ENCODE data around the gene PTPRJ.
"Not testable (repeated sequence)": the region's sequence is repeated elsewhere in the genome, so short reads cannot be mapped to it uniquely, and the experiment has no call there.

Gene PTPRJ

DNA sequence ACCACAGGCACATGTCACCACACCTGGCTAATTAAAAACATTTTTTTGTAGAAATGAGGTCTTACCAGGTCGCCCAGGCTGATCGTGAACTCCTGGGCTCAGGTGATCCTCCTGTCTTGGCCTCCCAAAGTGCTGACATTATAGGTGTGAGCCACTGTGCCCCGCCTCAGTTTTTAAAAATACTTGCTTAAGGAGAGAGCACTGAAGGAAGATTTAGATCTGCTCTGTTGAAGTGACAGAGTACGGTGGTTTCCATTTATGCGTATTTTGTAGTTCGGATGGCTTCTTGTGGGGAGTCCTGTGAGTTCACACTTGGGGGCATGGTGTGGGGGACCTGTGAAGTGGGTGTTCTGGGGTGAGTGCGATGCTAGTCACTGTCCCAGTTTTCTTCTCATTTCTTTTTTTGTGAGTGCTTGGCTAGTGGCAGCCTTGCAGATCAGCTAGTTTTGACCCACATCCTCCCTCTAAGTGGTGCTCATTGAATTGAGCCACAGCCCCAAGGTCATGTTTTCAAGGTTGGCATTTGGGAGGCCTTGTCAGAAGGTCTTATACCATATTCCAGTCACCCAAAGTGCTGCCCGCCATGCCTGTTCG is 31.5 kb downstream of the PTPRJ start:
- no peak for DNase-seq (ENCODE audit: low read depth)
- H3K4me3 ChIP-seq (ENCODE audit: low read depth, low read length): no peak overlapping the region

- H3K4me3 ChIP-seq (ENCODE audit: low read depth, low read length): no peak overlapping the region
- DNase-seq (ENCODE audit: low read depth): no peak
These were observed 33.0 kb downstream of the PTPRJ start for GRCh38 chr11:48013269-48013901.

- H3K4me3 ChIP-seq (ENCODE audit: low read depth, low read length): no peak overlapping the region
- no peak for DNase-seq (ENCODE audit: low read depth)
These were observed 34.6 kb downstream of the PTPRJ start for GRCh38 chr11:48014917-48015316.

- DNase-seq (ENCODE audit: low read depth): no peak
- H3K4me3 ChIP-seq (ENCODE audit: low read depth, low read length): no peak overlapping the region
These were observed 36.9 kb downstream of the PTPRJ start for GRCh38 chr11:48017105-48017830.

DNA sequence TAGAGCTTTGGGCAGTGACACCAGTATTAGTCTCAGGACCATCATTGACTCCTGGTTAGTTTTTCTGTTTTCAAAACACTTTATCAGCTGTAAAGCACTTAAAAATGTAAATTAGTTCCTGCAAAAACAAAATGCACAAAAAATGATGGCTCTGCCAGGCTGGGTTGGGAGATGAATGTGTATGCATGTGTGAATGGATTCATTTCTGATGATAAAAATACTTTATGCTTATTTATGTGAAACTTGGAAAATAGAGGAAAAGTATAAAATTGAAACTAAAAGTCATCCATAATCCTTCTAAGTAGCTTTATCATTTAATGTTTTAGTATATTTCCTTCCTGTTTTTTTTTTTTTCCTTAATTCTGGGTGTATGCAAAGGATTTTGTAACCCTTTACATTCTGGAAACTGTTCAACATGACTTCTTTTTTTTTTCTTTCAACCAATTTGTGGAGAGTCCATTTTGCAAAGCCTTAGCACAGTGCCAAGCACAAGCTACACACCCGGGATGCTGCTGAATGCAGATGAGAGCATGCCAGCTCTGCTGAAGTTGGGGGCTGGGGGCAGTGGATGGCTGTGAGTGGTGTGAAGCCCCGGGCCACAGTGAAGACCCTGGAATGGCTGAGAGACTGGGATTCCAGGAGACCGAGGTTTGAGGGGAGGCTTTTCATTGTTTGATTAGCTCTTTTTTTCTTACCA is 37.6 kb downstream of the PTPRJ start:
- no peak for DNase-seq (ENCODE audit: low read depth)
- no peak overlapping the region for H3K4me3 ChIP-seq (ENCODE audit: low read depth, low read length)

GRCh38 chr11:48018528-48019216 is 38.3 kb downstream of the PTPRJ start:
- no peak overlapping the region for H3K4me3 ChIP-seq (ENCODE audit: low read depth, low read length)
- DNase-seq (ENCODE audit: low read depth): no peak

GRCh38 chr11:48019217-48019584 is 38.8 kb downstream of the PTPRJ start:
- no peak overlapping the region for H3K4me3 ChIP-seq (ENCODE audit: low read depth, low read length)
- DNase-seq (ENCODE audit: low read depth): no peak

- H3K4me3 ChIP-seq (ENCODE audit: low read depth, low read length): no peak overlapping the region
- no peak for DNase-seq (ENCODE audit: low read depth)
These were observed 39.2 kb downstream of the PTPRJ start for GRCh38 chr11:48019595-48019994.

GRCh38 chr11:48020092-48020755 is 39.9 kb downstream of the PTPRJ start:
- no peak overlapping the region for H3K4me3 ChIP-seq (ENCODE audit: low read depth, low read length)
- no peak for DNase-seq (ENCODE audit: low read depth)

DNA sequence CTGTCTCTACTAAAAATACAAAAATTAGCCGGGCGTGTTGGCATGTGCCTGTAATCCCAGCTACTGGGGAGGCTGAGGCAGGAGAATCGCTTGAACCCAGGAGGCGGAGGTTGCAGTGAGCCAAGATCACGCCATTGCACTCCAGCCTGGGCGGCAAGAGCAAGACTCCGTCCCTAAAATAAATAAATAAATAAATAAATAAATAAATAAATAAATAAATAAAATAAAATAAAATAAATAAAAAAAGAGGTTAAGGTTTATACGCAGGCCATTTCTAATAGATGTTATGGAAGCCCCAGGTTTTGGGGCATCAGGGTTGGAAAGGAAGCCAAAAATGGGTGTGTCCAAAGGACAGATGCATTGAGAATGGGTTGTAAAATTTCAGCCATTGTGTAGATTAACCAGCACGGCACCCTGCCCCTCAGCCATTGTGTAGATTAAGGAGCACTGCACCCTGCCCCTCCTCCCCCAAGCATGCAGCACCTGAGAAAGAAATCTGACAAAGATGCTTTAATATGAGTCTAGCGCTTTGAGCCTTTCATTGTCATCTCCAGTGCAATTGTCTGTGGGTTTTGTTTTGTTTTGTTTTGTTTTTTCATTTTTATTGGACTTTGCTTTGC is 41.0 kb downstream of the PTPRJ start:
- not testable (repeated sequence) for DNase-seq (ENCODE audit: low read depth); H3K4me3 ChIP-seq (ENCODE audit: low read depth, low read length)

DNA sequence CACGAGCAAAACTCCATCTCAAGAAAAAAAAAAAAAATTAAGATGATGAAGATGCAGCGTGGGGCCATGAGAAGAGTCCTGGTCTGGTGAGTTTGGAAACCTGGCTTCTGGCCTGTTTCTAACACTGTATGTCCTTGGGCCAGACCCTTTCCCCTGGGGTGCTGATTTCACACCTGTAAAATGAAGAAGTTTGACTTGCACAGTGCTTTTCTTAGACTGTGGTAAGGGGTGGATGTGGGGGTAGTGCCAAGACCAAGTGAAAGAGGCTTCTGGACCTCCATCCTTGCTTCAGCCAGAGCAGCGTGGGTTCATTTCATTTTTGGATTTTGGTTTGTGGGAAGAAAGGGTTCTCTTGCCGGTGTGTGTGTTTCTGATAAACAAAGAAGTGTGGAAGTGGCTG is 42.1 kb downstream of the PTPRJ start:
- DNase-seq (ENCODE audit: low read depth): no peak
- H3K4me3 ChIP-seq (ENCODE audit: low read depth, low read length): no peak overlapping the region

DNA sequence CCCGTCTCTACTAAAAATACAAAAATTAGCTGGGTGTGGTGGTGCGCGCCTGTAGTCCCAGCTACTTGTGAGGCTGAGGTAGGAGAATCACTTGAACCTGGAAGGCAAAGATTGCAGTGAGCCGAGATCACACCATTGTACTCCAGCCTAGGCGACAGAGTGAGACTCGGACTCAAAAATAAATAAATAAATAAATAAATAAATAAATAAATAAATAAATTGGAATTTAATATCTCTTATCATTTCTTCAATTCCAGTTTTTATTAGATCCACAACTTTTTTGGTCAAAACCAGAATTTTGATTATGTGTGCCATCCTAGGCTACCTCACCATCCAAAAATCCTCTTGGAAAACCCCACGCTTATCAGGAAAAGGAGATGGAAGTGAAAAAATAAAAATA is 43.2 kb downstream of the PTPRJ start:
- not testable (repeated sequence) for DNase-seq (ENCODE audit: low read depth); H3K4me3 ChIP-seq (ENCODE audit: low read depth, low read length)

DNA sequence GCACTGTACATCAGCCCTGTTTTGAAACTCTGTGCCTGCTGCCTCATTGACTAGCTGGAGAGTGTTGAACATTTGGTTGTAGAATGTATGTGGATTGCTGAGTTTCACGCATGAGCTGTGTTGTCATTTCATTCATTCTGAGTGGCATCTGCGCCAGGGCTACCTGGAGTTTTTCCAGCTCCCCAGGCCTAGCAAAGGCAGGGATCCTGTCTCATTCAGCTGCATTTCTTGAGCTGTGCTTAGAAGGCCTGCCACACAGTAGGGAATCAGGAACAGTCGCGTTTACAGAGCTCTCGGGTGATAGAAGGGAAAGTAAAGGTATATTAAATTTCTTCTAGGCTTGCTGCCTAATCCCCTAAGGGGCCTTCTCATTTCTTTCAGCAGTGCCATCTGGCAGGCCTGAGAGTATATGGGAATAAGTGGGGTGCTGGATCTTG is 44.3 kb downstream of the PTPRJ start:
- H3K4me3 ChIP-seq (ENCODE audit: low read depth, low read length): no peak overlapping the region
- DNase-seq (ENCODE audit: low read depth): no peak

DNA sequence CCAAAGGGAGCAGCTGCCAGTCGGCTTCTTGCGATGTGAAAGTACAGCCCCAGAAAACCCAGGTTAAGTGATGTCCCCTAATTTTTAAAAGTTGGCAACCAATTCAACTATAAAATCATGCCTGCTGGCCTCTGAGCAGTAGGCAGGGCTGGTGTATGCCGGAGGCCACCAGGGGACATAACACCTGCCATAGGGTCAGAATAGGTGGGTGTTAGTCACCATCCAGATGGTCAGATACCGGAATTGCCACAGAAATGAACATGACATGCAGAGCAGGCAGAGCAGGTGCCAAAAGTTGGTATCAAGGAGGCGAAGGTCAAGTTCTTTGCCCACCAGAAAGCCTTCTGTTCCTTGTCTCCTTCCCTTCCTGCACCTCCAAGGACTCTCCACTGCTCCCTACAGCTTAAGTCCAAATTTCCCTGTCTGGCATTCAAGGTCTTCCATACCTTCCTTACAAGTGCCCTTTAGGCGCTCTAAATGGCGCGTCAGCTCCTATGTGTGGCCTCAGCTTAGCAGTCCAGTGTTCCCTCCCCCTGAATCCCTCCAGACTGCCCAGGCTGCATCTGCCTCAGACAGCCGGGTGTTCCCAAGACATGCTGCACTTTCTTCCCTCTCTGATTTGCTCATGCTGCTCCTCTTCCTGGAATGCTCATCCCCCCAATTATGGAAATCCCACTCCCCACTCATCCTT is 45.1 kb downstream of the PTPRJ start:
- DNase-seq (ENCODE audit: low read depth): no peak
- no peak overlapping the region for H3K4me3 ChIP-seq (ENCODE audit: low read depth, low read length)

DNA sequence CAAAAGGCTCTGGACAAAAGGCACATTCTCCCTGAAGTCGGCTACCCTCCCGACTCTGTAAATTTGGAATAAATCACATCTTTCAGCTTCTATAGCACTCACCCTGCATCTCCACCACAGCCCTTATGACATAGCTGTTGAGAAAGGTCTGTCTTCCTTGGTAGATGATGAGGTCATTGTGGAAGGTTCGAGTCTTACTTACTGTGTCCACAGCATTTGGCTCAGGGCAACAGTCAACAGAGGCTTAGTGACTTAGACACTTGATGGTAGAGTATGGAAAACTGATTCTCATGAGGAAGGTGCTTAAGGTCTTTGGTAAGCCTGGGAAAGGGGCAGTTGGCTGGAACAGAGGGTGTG is 45.6 kb downstream of the PTPRJ start:
- H3K4me3 ChIP-seq (ENCODE audit: low read depth, low read length): no peak overlapping the region
- no peak for DNase-seq (ENCODE audit: low read depth)

DNA sequence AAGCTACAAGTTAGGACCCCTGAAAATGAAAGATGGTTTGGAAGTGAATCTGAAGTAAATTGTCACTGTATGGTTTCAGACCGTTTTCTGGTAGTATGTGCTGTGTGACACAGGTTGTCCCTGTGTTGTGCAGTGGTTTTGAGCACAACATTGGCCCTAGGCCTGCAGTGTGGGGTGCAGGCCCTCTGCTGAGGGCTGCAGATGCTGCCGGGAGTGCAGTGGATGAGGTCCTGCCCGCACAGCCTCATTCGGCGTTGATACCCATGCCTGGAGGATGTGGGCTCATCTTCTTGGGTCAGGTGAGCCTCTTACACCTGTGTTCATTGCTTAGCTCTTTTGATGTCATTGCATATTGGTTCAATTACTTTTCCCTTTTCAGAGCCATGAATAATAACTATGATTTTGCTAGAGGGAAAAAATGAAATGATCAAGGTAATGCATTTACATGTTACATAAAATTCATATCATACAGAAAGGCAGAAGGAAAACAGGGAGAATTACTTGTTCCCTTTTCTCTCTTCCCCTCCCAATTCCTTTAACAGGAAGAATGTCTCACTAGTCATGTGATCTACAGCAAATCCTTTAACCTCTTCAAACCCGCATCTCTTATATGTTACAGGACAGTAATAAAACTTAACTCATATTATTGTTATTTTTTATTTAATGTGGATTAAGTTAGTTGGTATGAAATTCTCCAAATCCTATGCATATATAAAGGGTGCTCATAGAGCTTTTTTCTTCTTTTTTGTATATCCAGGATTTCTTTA is 48.7 kb downstream of the PTPRJ start:
- no peak overlapping the region for H3K4me3 ChIP-seq (ENCODE audit: low read depth, low read length)
- no peak for DNase-seq (ENCODE audit: low read depth)

DNA sequence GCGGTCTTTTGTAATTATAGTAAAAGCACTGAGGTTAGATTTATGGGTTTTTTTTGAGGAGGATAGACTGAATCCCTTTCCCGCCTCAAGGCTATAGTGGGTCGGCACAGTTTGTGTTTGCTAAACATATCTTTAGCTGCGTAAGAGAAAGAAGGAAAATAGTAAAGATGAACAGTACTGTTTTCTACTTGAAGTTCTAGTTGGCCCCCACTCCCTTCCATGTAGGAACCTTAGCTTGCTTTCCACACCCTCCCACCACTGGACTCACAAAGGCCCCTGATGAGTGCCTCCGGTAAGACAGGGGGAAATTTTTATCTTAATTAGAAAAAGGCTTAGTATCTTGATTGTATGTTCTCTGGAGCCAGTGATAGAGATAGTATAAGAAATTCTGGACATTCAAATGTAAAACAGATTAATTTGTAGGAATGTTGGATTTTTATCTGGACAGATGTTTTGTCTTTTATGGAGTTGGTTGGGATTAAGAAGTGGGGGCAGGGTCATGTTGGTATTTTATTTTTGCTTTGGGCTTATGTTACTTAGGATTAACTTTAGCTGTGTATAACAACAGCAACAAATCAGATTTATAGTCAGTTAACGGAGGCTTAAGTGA is 49.4 kb downstream of the PTPRJ start:
- no peak overlapping the region for H3K4me3 ChIP-seq (ENCODE audit: low read depth, low read length)
- no peak for DNase-seq (ENCODE audit: low read depth)
